Measurements from ENCODE around the gene DAPL1.
A peak's percentile ranks its signal among the peaks of the same experiment; 100 is the strongest.
"Not testable (repeated sequence)": the region's sequence is repeated elsewhere in the genome, so short reads cannot be mapped to it uniquely, and the experiment has no call there.

DAPL1 gene

GRCh38 chr2:158810731-158811460, 15.8 kb downstream of the DAPL1 start:
- peak overlapping the region in 2 of 21 experiments; percentile 12 to 13 for H3K27ac ChIP-seq

GRCh38 chr2:158815166-158815565, 20.0 kb downstream of the DAPL1 start:
- no peak overlapping the region for H3K4me3 ChIP-seq
- no peak overlapping the region for H3K27ac ChIP-seq

More at GRCh38 chr2:158810731-158811460, 15.8 kb downstream of the DAPL1 start:
- no peak overlapping the region for H3K4me3 ChIP-seq

- Histone ChIP-seq H3K27ac (no peak overlapping the region), H3K4me3 (no peak overlapping the region)
These were observed 20.5 kb downstream of the DAPL1 start for GRCh38 chr2:158815658-158816057.

- Histone ChIP-seq H3K4me3 (no peak overlapping the region), H3K27ac (no peak overlapping the region)
These were observed 22.5 kb downstream of the DAPL1 start for GRCh38 chr2:158817588-158817987.

- Histone ChIP-seq H3K27ac (no peak overlapping the region), H3K4me3 (no peak overlapping the region)
These were observed 23.4 kb downstream of the DAPL1 start for GRCh38 chr2:158818511-158818910.

- no peak overlapping the region for H3K4me3 ChIP-seq
These were observed 27.1 kb downstream of the DAPL1 start for GRCh38 chr2:158822193-158822592.

GRCh38 chr2:158823486-158824237, 28.5 kb downstream of the DAPL1 start:
- H3K27ac ChIP-seq: no peak overlapping the region

More at GRCh38 chr2:158822193-158822592, 27.1 kb downstream of the DAPL1 start:
- H3K27ac ChIP-seq: no peak overlapping the region

GRCh38 chr2:158825021-158825420, 29.9 kb downstream of the DAPL1 start:
- no peak overlapping the region for H3K4me3 ChIP-seq
- H3K27ac ChIP-seq: no peak overlapping the region

More at GRCh38 chr2:158823486-158824237, 28.5 kb downstream of the DAPL1 start:
- no peak overlapping the region for H3K4me3 ChIP-seq

- Histone ChIP-seq H3K27ac (no peak overlapping the region), H3K4me3 (no peak overlapping the region)
These were observed 31.8 kb downstream of the DAPL1 start for GRCh38 chr2:158826965-158827364.

- Histone ChIP-seq H3K4me3 (no peak overlapping the region), H3K27ac (no peak overlapping the region)
These were observed 33.5 kb downstream of the DAPL1 start for GRCh38 chr2:158828378-158829164.

GRCh38 chr2:158829167-158829566, 34.0 kb downstream of the DAPL1 start:
- Histone ChIP-seq H3K4me3 (no peak overlapping the region), H3K27ac (no peak overlapping the region)

- Histone ChIP-seq H3K4me3 (no peak overlapping the region), H3K27ac (no peak overlapping the region)
These were observed 35.1 kb downstream of the DAPL1 start for GRCh38 chr2:158830201-158830600.

GRCh38 chr2:158835431-158835830, 40.3 kb downstream of the DAPL1 start:
- no peak overlapping the region for H3K27ac ChIP-seq
- no peak overlapping the region for H3K4me3 ChIP-seq

- H3K27ac ChIP-seq: peak overlapping the region in 3 of 21 experiments; percentile 11 to 64 (median 25)
- no peak overlapping the region for H3K4me3 ChIP-seq
These were observed 42.5 kb downstream of the DAPL1 start for GRCh38 chr2:158837645-158838044.

- no peak overlapping the region for H3K4me3 ChIP-seq
- peak overlapping the region in 6 of 21 experiments; percentile 10 to 57 (median 26) for H3K27ac ChIP-seq
These were observed 46.7 kb downstream of the DAPL1 start for GRCh38 chr2:158841850-158842249.

- Histone ChIP-seq H3K4me3 (no peak overlapping the region), H3K27ac (peak overlapping the region in 1 of 21 experiments; percentile 65)
These were observed 50.3 kb downstream of the DAPL1 start for GRCh38 chr2:158845444-158845843.

GRCh38 chr2:158845859-158846258, 50.7 kb downstream of the DAPL1 start:
- Histone ChIP-seq H3K4me3 (no peak overlapping the region), H3K27ac (peak overlapping the region in 1 of 21 experiments; percentile 65)

GRCh38 chr2:158847526-158847925, 52.4 kb downstream of the DAPL1 start:
- not testable (repeated sequence) for H3K4me3 ChIP-seq, H3K27ac ChIP-seq

GRCh38 chr2:158848031-158848970, 53.2 kb downstream of the DAPL1 start:
- not testable (repeated sequence) for H3K4me3 ChIP-seq
- H3K27ac ChIP-seq: peak overlapping the region in 1 of 21 experiments; percentile 64
